Neural progenitor cell (in vitro differentiated cells): ENCODE data around the gene MRNIP.

Source experiments
- EZH2 ChIP-seq: fragments of 200-600 bp; sonication (generic); IDR thresholded peaks from 2 replicates; pipeline ENCODE4 v1.6.1; 2017; ENCODE audit warnings: antibody characterized with exemption, mild to moderate bottlenecking, moderate library complexity
- TF ChIP-seq, protein P1 (sequence below): fragments of 200-600 bp; sonication (generic); IDR thresholded peaks from 2 replicates; pipeline ENCODE4 v1.5.1; 2017; ENCODE audit warnings: antibody characterized with exemption, mild to moderate bottlenecking

DNA sequence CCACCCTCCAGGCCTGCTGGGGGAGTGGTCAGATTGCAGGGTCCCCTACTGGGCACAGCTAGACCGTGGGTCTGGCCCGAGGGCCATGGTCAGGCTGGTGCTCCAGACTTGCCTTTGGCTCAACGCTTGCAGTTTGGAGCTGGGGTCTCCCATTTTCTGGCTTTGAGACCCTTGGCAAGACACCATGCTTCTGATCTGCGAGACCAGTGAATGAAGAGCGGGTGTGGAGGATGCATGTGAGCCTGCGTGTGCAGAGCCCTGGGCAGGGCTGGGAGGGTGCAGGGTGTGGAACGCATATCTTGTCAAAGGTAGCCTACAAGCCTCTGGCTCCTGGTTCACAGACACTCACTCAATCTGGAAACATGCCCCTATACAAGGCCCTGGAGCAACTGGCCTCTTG is 6.1 kb upstream of the MRNIP start:
- TF ChIP-seq, protein P1, sequence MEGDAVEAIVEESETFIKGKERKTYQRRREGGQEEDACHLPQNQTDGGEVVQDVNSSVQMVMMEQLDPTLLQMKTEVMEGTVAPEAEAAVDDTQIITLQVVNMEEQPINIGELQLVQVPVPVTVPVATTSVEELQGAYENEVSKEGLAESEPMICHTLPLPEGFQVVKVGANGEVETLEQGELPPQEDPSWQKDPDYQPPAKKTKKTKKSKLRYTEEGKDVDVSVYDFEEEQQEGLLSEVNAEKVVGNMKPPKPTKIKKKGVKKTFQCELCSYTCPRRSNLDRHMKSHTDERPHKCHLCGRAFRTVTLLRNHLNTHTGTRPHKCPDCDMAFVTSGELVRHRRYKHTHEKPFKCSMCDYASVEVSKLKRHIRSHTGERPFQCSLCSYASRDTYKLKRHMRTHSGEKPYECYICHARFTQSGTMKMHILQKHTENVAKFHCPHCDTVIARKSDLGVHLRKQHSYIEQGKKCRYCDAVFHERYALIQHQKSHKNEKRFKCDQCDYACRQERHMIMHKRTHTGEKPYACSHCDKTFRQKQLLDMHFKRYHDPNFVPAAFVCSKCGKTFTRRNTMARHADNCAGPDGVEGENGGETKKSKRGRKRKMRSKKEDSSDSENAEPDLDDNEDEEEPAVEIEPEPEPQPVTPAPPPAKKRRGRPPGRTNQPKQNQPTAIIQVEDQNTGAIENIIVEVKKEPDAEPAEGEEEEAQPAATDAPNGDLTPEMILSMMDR: no peak
- no peak for TF ChIP-seq EZH2
